Measurements from ENCODE around the gene DCDC2.
"Not testable (repeated sequence)": the region's sequence is repeated elsewhere in the genome, so short reads cannot be mapped to it uniquely, and the experiment has no call there.

DNA sequence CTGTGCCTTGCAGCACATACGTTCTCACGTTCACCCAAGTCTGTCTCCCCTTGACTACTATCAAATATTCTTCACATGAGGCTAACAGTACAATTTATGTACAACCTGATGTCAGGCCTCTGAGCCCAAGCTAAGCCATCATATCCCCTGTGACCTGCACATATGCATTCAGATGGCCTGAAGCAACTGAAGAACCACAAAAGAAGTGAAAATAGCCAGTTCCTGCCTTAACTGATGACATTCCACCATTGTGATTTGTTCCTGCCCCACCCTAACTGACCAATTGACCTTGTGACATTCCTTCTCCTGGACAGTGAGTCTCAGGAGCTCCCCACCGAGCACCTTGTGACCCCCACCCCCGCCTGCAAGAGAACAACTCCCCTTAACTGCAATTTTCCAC lies 46.1 kb downstream of the DCDC2 start:
- not testable (repeated sequence) for TF ChIP-seq CTCF (conservative IDR thresholded peaks at IDR 0.05); EZH2 (IDR thresholded peaks at IDR 0.05; ENCODE audit: low read depth)
